Esophagus muscularis mucosa (tissue), 4 donors: ENCODE measurements around the gene CNTLN.

ENCODE experiments used
- EP300 ChIP-seq: sonication (generic); formaldehyde crosslinking; IDR thresholded peaks from one replicate; pipeline ENCODE4 v1.6.1; 2017; ENCODE audit warnings: antibody characterized with exemption
- POLR2A ChIP-seq: fragments of 450-650 bp; IDR thresholded peaks from one replicate; pipeline ENCODE4 v1.6.1; 2017; ENCODE audit warnings: antibody characterized with exemption, moderate library complexity, mild to moderate bottlenecking, low read depth
- POLR2AphosphoS5 ChIP-seq, 2 donors: sonication (generic); formaldehyde crosslinking; IDR thresholded peaks; one replicate each; pipeline ENCODE4 v1.6.1; 2017; ENCODE audit warnings: antibody characterized with exemption in 2 of 2
- TF ChIP-seq, protein P1 (sequence below), 3 experiments: fragments of 200-600 bp in 2 of 3; fragments of 450-650 bp in 1 of 3; sonication (generic) in 2 of 3; IDR thresholded peaks; one replicate each; pipeline ENCODE4 v1.5.1; 2017 to 2019; ENCODE audit warnings: antibody characterized with exemption in 3 of 3, mild to moderate bottlenecking in 2 of 3, moderate library complexity in 1 of 3

DNA sequence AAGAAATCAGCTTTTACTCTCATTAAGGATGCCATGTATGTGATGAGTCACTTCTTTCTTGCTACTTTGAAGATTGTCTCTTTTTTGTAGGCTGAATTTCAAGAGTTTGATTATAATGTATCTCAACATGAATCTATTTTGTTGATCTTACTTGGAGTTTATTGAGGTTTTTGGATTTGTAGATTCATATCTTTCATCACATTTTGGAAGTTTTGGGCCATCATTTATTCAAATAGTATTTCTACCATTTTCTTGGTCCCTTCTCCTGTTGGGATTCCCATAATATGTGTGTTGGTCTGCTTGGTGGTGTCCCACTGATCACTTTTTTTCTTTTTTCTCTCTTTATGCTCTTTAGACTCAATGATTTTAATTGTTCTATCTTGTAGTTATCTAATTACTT lies 116.3 kb downstream of the CNTLN start:
- TF ChIP-seq, protein P1, sequence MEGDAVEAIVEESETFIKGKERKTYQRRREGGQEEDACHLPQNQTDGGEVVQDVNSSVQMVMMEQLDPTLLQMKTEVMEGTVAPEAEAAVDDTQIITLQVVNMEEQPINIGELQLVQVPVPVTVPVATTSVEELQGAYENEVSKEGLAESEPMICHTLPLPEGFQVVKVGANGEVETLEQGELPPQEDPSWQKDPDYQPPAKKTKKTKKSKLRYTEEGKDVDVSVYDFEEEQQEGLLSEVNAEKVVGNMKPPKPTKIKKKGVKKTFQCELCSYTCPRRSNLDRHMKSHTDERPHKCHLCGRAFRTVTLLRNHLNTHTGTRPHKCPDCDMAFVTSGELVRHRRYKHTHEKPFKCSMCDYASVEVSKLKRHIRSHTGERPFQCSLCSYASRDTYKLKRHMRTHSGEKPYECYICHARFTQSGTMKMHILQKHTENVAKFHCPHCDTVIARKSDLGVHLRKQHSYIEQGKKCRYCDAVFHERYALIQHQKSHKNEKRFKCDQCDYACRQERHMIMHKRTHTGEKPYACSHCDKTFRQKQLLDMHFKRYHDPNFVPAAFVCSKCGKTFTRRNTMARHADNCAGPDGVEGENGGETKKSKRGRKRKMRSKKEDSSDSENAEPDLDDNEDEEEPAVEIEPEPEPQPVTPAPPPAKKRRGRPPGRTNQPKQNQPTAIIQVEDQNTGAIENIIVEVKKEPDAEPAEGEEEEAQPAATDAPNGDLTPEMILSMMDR (IDR thresholded peaks at IDR 0.05), result no peak
- TF ChIP-seq POLR2A (no peak), POLR2AphosphoS5 (IDR thresholded peaks at IDR 0.05) (no peak), EP300 (no peak)
